Thyroid gland (tissue), 4 donors: Measurements from ENCODE around the gene F8. TPM values are rescaled to one million over a fixed set of nuclear protein-coding genes. Genes with fewer than 3 reads are reported as not detected.
"Not testable (repeated sequence)": the region's sequence is repeated elsewhere in the genome, so short reads cannot be mapped to it uniquely, and the experiment has no call there.

Experiments
- DNase-seq, 2 donors: peaks; one replicate each; pipeline ENCODE4 v3.0.0-alpha.2; 2019
- H3K27ac ChIP-seq, 3 donors: fragments of 200-600 bp; sonication (generic); 1 replicate in 2 of 3; 2 replicates in 1 of 3; pipeline ENCODE4 v1.5.1; 2016 to 2019; ENCODE audit warnings: mild to moderate bottlenecking in 1 of 3, moderate library complexity in 1 of 3
- H3K27me3 ChIP-seq: fragments of 200-600 bp; sonication (generic); one replicate; pipeline ENCODE4 v1.5.1; 2019
- H3K36me3 ChIP-seq, 2 donors: fragments of 200-600 bp; sonication (generic); one replicate each; pipeline ENCODE4 v1.5.1; 2016 to 2019
- H3K4me1 ChIP-seq, 2 donors: fragments of 200-600 bp; sonication (generic); one replicate each; pipeline ENCODE4 v1.5.1; 2017 to 2019
- H3K4me3 ChIP-seq, 3 donors: fragments of 200-600 bp; sonication (generic); replicated peaks in 1 of 3; 1 replicate in 2 of 3; 2 replicates in 1 of 3; pipeline ENCODE4 v1.5.1; 2016; ENCODE audit warnings: mild to moderate bottlenecking in 1 of 3
- H3K9me3 ChIP-seq: fragments of 200-600 bp; sonication (generic); one replicate; pipeline ENCODE4 v1.5.1; 2017
- POLR2A ChIP-seq, 2 donors: fragments of 450-650 bp; IDR thresholded peaks; one replicate each; pipeline ENCODE4 v1.6.1; 2017; ENCODE audit warnings: antibody characterized with exemption in 2 of 2, mild to moderate bottlenecking in 2 of 2, moderate library complexity in 1 of 2
- WGBS, 2 donors: methylation state at CpG; one replicate each; pipeline ENCODE4 v1.1.5; 2017; 5-methylcytosine and 5-hydroxymethylcytosine counted together
- intact Hi-C: fragments of 100-400 bp; cut with DNase I; formaldehyde crosslinking; loops from one replicate; pipeline ENCODE4 v1.15.1; 2023
- total RNA-seq, 4 donors: library from RNA; depleted of rRNA; stranded (reverse); fragments of >200 nt; gene quantifications; one replicate each; pipeline ENCODE4 v1.2.3, GENCODE V29; 2016
- TF ChIP-seq, protein P1 (sequence below), 6 experiments: fragments of 200-600 bp in 3 of 6; fragments of 450-650 bp in 3 of 6; sonication (generic) in 3 of 6; IDR thresholded peaks; one replicate each; pipeline ENCODE4 v1.5.1; 2016 to 2019; ENCODE audit warnings: antibody characterized with exemption in 6 of 6, mild to moderate bottlenecking in 2 of 6, inconsistent platforms in 1 of 6, moderate library complexity in 1 of 6

Gene F8
- total RNA-seq, 4 donors from 2014 or later = 17.3 to 43.1 (median 29.3) TPM

DNA sequence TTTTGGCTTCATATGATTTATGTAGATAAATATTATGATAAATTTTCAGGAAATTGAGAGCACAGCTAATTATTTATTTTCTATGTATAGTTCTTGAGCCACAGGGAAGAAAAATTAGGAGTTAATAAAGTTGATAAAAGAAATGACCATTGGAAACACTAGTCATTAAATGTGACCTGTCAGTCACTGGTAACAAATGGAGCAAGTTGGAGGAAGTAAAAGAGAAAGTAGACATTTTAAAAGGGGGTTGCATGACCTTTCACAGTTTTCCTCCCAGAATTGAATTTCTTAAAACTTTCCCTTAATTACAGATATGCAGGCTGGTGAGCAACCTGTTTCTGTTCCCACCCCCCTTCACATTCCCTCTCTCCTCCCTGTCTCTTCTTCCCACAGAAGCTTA lies 193.4 kb downstream of the F8 start:
- Histone ChIP-seq H3K36me3 (no peaks in the 10 kb centered on the region), H3K27ac (no peak overlapping the region), H3K27me3 (no peaks in the 10 kb centered on the region), H3K4me1 (no peaks in the 10 kb centered on the region), H3K9me3 (no peaks in the 10 kb centered on the region), H3K4me3 (no peak overlapping the region)
- TF ChIP-seq, protein P1, sequence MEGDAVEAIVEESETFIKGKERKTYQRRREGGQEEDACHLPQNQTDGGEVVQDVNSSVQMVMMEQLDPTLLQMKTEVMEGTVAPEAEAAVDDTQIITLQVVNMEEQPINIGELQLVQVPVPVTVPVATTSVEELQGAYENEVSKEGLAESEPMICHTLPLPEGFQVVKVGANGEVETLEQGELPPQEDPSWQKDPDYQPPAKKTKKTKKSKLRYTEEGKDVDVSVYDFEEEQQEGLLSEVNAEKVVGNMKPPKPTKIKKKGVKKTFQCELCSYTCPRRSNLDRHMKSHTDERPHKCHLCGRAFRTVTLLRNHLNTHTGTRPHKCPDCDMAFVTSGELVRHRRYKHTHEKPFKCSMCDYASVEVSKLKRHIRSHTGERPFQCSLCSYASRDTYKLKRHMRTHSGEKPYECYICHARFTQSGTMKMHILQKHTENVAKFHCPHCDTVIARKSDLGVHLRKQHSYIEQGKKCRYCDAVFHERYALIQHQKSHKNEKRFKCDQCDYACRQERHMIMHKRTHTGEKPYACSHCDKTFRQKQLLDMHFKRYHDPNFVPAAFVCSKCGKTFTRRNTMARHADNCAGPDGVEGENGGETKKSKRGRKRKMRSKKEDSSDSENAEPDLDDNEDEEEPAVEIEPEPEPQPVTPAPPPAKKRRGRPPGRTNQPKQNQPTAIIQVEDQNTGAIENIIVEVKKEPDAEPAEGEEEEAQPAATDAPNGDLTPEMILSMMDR (IDR thresholded peaks at IDR 0.05) = no peak
- no peak for DNase-seq
- intact Hi-C loops = no loop called here

DNA sequence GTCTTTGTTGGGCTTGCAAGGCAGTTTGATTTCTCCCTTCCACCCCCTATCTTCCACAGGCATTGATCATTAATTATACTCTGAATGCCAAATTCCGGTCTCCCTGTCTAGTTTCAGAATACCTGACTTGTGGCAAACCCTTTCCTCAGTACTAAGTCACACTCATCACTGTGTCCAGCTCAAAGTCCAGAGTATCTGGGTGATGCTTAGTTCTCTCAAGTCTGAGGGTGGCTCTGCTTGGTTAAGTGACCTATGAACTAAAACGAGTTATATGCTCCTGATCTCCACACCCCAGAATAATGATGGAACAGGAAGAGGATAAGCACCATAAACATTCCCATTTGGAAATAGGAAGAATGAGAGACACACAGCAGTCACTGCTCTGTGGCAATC lies 194.5 kb downstream of the F8 start:
- intact Hi-C loops = no loop called here
- no peaks in the 10 kb centered on the region for H3K9me3 ChIP-seq
- H3K4me3 ChIP-seq = no peak overlapping the region
- H3K27me3 ChIP-seq = no peaks in the 10 kb centered on the region
- TF ChIP-seq, protein P1 (IDR thresholded peaks at IDR 0.05) = no peak
- TF ChIP-seq POLR2A (IDR thresholded peaks at IDR 0.05) = no peak
- no peaks in the 10 kb centered on the region for H3K36me3 ChIP-seq
- no peaks in the 10 kb centered on the region for H3K4me1 ChIP-seq
- 97 to 100% methylated on average over 2 of the region's 2 CpGs for WGBS, 2 donors
- H3K27ac ChIP-seq = no peak overlapping the region
- no peak for DNase-seq

DNA sequence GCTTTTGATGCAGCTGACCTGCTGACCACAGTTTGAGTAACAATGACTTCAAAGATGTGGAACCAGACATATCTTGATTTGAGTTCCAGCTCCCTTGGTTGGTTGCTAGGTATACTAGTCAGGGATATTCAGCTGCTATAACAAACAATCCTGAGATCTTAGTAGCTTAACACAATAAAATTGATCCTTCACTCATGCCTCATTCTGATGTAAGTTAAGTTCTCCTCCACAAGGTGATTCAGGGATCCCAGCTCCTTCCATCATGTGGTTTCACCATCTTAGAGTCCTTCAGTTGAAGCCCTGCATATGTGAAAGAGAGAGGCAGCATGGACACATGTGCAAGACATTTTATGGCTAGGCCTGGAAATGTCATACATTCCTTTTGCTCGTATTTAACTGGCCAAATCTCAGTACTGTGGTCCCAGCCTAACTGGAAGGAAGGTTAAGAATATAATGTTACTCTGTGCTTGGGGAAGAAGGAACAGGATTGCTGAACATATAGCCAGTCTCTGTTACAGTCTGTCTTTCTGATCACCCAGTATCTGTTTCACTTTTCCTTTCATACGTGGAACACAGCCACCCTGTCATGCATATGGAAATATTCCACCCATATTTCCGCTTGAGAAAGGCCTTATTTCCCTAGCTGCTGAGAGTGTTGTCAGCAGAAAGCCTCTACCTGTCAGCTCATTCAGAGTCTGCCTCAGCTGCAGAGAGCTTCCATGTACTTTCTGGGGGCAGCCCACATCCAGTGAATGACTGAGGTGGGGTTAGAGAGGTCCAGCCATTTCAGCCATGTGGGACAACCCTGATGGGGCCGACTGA lies 195.1 kb downstream of the F8 start:
- DNase-seq = no peak
- H3K4me3 ChIP-seq = no peak overlapping the region
- H3K27me3 ChIP-seq = no peaks in the 10 kb centered on the region
- intact Hi-C loops = no loop called here
- TF ChIP-seq, protein P1 (IDR thresholded peaks at IDR 0.05) = no peak
- TF ChIP-seq POLR2A (IDR thresholded peaks at IDR 0.05) = no peak
- no peak overlapping the region for H3K27ac ChIP-seq
- no peaks in the 10 kb centered on the region for H3K9me3 ChIP-seq
- WGBS, 2 donors = 62 to 93% methylated on average over 3 to 4 of the region's 4 CpGs
- no peaks in the 10 kb centered on the region for H3K36me3 ChIP-seq
- H3K4me1 ChIP-seq = no peaks in the 10 kb centered on the region

DNA sequence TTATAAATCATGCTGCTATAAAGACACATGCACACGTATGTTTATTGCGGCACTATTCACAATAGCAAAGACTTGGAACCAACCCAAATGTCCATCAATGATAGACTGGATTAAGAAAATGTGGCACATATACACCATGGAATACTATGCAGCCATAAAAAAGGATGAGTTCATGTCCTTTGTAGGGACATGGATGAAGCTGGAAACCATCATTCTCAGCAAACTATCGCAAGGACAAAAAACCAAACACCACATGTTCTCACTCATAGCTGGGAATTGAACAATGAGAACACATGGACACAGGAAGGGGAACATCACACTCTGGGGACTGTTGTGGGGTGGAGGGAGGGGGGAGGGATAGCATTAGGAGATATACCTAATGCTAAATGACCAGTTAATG lies 196.9 kb downstream of the F8 start:
- DNase-seq, H3K27ac ChIP-seq, H3K27me3 ChIP-seq, intact Hi-C loops, H3K9me3 ChIP-seq, H3K4me1 ChIP-seq, H3K36me3 ChIP-seq, H3K4me3 ChIP-seq: not testable (repeated sequence)
- WGBS, 2 donors = no CpG with 5 or more reads among the region's 3 CpGs

- Histone ChIP-seq H3K36me3 (no peaks in the 10 kb centered on the region), H3K4me3 (no peak overlapping the region), H3K4me1 (no peaks in the 10 kb centered on the region), H3K27me3 (no peaks in the 10 kb centered on the region), H3K9me3 (no peaks in the 10 kb centered on the region), H3K27ac (no peak overlapping the region)
- intact Hi-C loops = no loop called here
- no peak for DNase-seq
- WGBS, 2 donors = 87 to 96% methylated on average over 1 of the region's 1 CpG
- TF ChIP-seq, protein P1 (IDR thresholded peaks at IDR 0.05) = no peak
- no peak for TF ChIP-seq POLR2A (IDR thresholded peaks at IDR 0.05)
Observed at GRCh38 chrX:154824638-154825037, 197.9 kb downstream of the F8 start.
